ENCODE data around the gene CTXND1.

CTXND1 gene

GRCh38 chr15:80211976-80212375 lies 40.0 kb downstream of the CTXND1 start:
- H3K4me3 ChIP-seq, result no peak overlapping the region
- peak; percentile 16 for DNase-seq (ENCODE audit: low spot score)
- no peak for TF ChIP-seq CTCF (IDR thresholded peaks at IDR 0.05)
- H3K27ac ChIP-seq, result no peak overlapping the region

GRCh38 chr15:80210611-80211573 lies 41.1 kb downstream of the CTXND1 start:
- peak; percentile 35 for DNase-seq (ENCODE audit: low spot score)
- no peak overlapping the region for H3K27ac ChIP-seq
- no peak overlapping the region for H3K4me3 ChIP-seq
- TF ChIP-seq CTCF (IDR thresholded peaks at IDR 0.05), result no peak

GRCh38 chr15:80208758-80209734 lies 43.0 kb downstream of the CTXND1 start:
- no peak overlapping the region for H3K27ac ChIP-seq
- no peak overlapping the region for H3K4me3 ChIP-seq
- peak; percentile 46 for DNase-seq (ENCODE audit: low spot score)
- TF ChIP-seq CTCF (IDR thresholded peaks at IDR 0.05), result no peak

- Histone ChIP-seq H3K27ac (no peak overlapping the region), H3K4me3 (no peak overlapping the region)
- TF ChIP-seq CTCF (IDR thresholded peaks at IDR 0.05), result no peak
- DNase-seq (ENCODE audit: low spot score), result no peak
Measured at GRCh38 chr15:80207887-80208286, 44.1 kb downstream of the CTXND1 start.

GRCh38 chr15:80204231-80204630 lies 47.8 kb downstream of the CTXND1 start:
- peak; percentile 29 for DNase-seq (ENCODE audit: low spot score)
- no peak overlapping the region for H3K4me3 ChIP-seq
- TF ChIP-seq CTCF (IDR thresholded peaks at IDR 0.05), result no peak
- no peak overlapping the region for H3K27ac ChIP-seq

GRCh38 chr15:80203361-80203885 lies 48.6 kb downstream of the CTXND1 start:
- DNase-seq (ENCODE audit: low spot score), result peak; percentile 29
- H3K4me3 ChIP-seq, result no peak overlapping the region

More at GRCh38 chr15:80203361-80203885, 48.6 kb downstream of the CTXND1 start:
- no peak for TF ChIP-seq CTCF (IDR thresholded peaks at IDR 0.05)
- H3K27ac ChIP-seq, result no peak overlapping the region

Data from coronary artery (tissue), 2 donors.